Stimulated activated CD8-positive, alpha-beta memory T cell treated with anti-CD3 and anti-CD28 coated beads, Interleukin-15, amount 100 ng/mL, for 48 hours (primary cell): ENCODE measurements around the gene MLLT3.

Experiments used
- DNase-seq, 2 donors: peaks; one replicate each; pipeline ENCODE4 v3.0.0-alpha.2; 2020; ENCODE audit warnings: low read depth in 2 of 2

The MLLT3 gene

GRCh38 chr9:20382460-20383071, 239.7 kb downstream of the MLLT3 start:
- no peak for DNase-seq

GRCh38 chr9:20380546-20380945, 241.8 kb downstream of the MLLT3 start:
- no peak for DNase-seq

- no peak for DNase-seq
Observed at GRCh38 chr9:20379804-20380225, 242.5 kb downstream of the MLLT3 start.

GRCh38 chr9:20378851-20379250, 243.4 kb downstream of the MLLT3 start:
- DNase-seq, result no peak

- DNase-seq, result no peak
Observed at GRCh38 chr9:20377790-20378189, 244.5 kb downstream of the MLLT3 start.

- DNase-seq, result no peak
Observed at GRCh38 chr9:20376731-20377375, 245.4 kb downstream of the MLLT3 start.

- no peak for DNase-seq
Observed at GRCh38 chr9:20376042-20376441, 246.3 kb downstream of the MLLT3 start.

GRCh38 chr9:20373263-20373662, 249.0 kb downstream of the MLLT3 start:
- DNase-seq, result no peak

GRCh38 chr9:20369391-20369790, 252.9 kb downstream of the MLLT3 start:
- DNase-seq, result no peak

- no peak for DNase-seq
Observed at GRCh38 chr9:20367855-20368254, 254.4 kb downstream of the MLLT3 start.

- DNase-seq, result no peak
Observed at GRCh38 chr9:20364959-20365358, 257.3 kb downstream of the MLLT3 start.

GRCh38 chr9:20363233-20363632, 259.1 kb downstream of the MLLT3 start:
- DNase-seq, result no peak

GRCh38 chr9:20361656-20362570, 260.4 kb downstream of the MLLT3 start:
- no peak for DNase-seq

GRCh38 chr9:20361229-20361628, 261.1 kb downstream of the MLLT3 start:
- no peak for DNase-seq

GRCh38 chr9:20358207-20358606, 264.1 kb downstream of the MLLT3 start:
- DNase-seq, result no peak

GRCh38 chr9:20357037-20357432, 265.3 kb downstream of the MLLT3 start:
- DNase-seq, result no peak

GRCh38 chr9:20356403-20357036, 265.8 kb downstream of the MLLT3 start:
- peak; percentile 15 to 18 for DNase-seq

GRCh38 chr9:20355022-20355421, 267.3 kb downstream of the MLLT3 start:
- DNase-seq, result no peak

GRCh38 chr9:20353931-20354652, 268.2 kb downstream of the MLLT3 start:
- no peak for DNase-seq

- DNase-seq, result no peak
Observed at GRCh38 chr9:20353524-20353923, 268.8 kb downstream of the MLLT3 start.

GRCh38 chr9:20352591-20352990, 269.7 kb downstream of the MLLT3 start:
- no peak for DNase-seq

- DNase-seq, result no peak
Observed at GRCh38 chr9:20351715-20352114, 270.6 kb downstream of the MLLT3 start.
